Activated CD4-positive, alpha-beta T cell treated with anti-CD3 and anti-CD28 coated beads, Interleukin-2, Interleukin-4, amounts not matched to agents 100 ng/mL and 50 ng/mL, durations not matched to agents 16 hours and 8 hours (primary cell): ENCODE measurements around the gene ARNT2.
"Not testable (repeated sequence)": the region's sequence is repeated elsewhere in the genome, so short reads cannot be mapped to it uniquely, and the experiment has no call there.

Source experiments
- DNase-seq: peaks from one replicate; pipeline ENCODE4 v3.0.0-alpha.2; 2020; ENCODE audit warnings: low spot score

The ARNT2 gene

DNA sequence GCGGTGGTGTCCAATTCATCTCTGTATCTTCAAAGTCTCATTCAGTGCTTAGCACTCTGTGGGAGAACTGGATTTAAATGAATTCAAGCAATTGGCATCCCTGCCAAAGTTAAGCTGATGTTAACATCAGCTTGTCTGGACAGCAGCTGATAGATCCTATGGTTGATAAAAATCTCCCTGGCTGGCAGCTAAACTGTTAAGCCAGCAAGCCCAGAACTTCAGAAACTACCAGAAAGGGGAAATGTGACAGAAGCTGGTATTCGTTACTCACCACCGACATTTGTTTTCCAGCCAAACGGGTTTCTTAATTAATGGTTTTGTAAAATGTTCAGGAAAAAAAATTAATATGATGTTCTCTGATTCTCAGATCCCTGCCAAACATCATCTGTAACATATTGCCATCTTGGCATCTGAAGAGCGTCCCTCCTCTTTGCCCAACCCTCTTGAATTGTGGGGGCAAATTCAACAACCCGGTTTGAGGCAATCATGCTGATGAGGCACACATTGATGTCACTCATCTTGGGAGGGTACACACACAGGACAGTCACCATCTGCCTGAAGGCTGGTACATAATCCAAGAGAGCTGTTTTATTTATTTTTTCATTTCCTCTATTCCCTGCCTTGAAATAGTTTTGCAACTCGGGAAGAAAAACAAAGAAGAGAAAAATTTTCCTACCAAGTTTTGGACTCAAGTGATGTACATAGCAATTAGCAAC lies 214.7 kb downstream of the ARNT2 start:
- DNase-seq, result no peak

DNA sequence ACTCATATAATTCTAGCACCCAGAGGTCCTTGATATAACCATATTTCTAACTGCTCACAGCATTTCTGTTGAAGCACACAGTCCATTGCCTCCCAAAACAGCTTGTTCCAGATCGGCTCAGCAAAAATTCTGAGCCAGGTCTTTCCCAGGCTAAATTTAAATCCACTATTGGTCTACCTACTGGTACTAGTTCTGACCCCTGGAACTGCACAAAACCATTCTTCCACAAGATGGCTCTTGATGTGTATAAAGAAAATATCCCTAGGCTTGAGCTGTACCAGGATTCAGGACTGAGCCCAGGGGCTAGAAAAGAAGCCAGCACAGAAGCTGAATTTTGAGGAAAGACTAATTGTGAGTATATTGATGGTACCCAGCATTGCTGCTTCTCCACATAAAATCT lies 215.5 kb downstream of the ARNT2 start:
- no peak for DNase-seq

DNA sequence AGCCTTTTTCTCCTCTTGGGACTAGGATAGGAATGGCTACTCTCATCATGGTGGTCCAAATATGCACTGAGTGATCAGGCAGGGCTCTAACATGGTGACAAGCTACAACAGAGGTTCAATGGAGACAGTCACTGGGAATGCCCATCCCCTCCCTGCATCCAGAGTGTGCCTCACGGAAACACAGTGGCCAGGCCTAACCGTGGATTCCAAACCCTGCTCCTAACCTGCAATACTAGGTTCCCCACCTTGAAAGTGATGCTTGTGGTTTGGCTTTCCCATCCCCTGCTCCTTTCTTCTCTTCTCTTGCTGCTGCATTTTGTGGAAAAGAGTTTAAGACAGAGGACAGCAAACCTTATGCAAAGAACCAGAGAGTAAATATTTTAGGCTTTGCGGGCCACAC lies 216.0 kb downstream of the ARNT2 start:
- DNase-seq, result no peak

DNA sequence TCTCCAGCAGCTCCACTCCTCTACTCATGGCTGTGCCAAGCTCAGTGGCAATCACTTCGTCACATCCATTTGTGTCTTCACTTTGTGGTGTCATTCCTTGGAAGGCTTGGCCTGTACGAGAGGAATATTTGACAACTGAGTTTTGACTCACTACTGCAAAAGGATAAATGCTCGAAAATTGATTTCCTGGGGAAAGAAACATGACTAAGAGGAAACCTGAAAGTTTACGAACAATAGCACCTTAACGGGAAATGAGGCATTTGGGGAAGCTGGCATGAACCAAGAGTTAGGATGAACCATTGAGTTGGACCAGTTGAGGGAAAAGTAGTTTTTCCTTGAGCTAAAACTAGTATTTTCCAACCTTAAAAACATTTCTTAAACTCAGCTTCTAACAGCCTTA lies 216.7 kb downstream of the ARNT2 start:
- no peak for DNase-seq

DNA sequence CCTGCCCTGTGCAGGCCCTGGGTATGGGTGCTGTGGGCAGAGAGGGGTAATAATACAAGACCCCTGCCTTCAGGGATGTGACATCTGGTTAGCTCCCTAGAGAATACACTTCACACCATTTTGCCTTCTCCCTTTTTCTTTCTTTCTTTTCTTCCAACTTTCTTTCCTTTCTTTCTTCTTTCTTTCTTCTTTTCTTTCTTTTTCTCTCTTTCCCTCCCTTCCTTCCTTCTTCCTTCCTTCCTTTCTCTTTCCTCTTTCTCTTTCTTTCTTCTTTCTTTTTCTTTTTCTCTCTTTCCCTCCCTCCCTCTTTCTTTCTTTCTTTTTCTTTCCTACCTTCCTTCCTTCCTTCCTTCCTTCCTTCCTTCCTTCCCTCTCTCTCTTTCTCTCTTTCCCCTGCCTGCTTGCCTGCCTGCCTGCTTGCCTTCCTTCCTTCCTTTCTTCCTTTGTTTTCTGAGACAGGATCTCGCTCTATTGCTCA lies 222.5 kb downstream of the ARNT2 start:
- no peak for DNase-seq

DNA sequence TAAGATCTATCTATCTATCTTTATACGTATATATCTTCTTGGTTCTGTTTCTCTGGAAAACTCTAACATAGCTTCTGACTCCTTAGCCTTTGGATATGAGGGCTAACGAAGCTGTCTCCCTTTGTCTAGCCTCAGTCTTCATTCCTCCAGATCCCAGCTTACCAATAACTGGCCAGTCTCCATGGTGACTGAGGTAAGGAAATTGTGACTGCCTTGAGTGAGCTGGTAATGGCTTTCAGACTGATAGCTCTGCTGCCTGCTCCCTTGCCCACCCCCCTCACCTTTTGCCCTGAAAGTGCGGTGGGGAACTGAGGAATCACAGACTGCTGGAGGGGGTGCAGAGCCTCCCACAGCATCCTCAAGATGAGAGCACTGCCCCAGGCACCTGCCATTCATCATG lies 225.2 kb downstream of the ARNT2 start:
- DNase-seq, result no peak

DNA sequence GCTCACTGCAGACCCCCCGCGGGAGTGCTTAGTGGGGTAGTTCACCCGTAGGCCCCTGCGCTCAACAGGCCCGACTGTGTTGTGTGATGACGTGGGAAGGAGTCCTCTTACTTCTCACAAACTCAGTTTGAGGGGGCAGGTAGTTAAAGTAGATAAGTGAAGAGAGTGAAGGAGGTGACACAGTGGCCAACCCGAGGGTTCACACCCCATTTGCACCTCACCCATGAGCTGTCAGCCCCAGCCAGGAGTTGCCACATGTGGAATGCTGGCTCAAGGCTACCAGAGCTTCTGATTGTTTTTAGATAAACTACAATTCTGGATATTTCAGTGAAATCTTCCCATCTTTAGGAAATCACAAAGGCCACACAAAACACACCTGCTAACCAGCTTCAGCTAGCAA lies 226.8 kb downstream of the ARNT2 start:
- DNase-seq, result no peak

DNA sequence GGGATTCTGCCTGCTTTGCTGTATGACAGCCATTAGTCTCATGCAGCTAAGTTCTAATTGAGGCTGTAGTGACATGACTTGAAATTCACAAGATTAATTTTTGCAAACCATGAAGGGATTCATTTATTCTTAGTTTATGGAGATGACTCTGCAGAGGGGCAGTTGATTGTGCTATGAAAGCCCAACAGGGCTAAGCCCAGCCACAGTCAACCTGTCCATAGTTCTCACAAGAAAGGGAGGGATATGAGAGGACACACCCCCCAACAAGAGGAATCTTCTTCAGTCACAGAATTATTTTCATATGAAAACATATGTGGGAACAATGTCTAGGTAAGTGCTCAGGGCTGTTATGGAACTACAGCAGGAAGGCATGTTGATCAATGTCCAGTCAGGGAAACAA lies 229.0 kb downstream of the ARNT2 start:
- DNase-seq, result no peak

DNA sequence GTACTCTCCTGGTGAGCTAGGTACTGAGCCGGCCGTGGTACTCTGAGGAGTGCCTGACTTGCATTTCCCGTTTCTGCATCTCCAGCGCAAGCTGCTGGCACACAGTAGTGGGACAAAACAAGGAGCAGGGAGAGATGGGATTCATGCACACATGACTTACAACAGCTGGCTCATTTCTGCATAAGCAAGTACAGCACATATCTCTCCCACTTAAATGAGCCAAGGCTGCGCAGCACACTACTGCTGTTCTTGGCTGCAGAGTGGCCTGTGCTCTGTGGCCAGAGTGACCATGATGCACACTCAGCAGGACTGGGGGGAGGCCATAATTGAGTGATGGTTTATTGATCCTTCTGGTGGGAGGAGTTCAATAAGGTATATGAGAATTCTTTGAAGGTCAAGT lies 231.8 kb downstream of the ARNT2 start:
- DNase-seq, result no peak

DNA sequence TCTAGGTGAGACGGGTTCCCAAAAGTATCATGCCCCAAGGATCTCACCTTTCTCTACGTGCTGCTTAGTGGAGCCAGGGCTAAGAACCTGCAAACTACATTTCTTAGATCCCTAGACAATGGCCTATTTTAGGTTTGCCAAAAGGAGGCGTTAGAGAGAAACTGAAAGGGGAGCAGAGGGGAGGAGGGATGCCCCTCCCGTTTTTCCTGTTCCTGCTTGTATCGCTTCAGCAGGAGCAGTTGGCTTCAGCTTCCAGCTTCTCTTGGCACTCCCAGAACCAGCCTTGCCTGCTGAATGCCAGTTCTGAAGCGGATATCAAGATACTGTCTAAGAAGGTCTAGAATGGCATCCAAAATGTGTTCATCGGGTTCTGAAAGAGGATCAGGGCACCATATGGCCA lies 232.5 kb downstream of the ARNT2 start:
- no peak for DNase-seq

DNA sequence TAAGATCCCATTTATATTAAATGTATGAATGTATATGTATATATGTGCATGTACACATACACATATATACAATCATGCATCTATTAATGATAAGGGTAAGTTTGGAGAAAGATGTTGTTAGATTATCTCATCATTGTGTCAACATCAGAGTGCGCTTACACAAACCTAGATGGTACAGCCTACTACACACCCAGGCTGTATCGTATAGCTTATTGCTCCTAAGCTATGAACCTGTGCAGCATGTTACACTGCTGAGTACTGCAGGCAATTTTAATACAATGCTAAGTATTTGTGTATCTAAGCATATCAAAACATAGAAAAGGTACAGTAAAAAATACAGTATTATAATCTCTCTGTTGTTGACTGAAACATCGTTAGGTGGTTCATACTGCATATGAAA lies 233.6 kb downstream of the ARNT2 start:
- no peak for DNase-seq

DNA sequence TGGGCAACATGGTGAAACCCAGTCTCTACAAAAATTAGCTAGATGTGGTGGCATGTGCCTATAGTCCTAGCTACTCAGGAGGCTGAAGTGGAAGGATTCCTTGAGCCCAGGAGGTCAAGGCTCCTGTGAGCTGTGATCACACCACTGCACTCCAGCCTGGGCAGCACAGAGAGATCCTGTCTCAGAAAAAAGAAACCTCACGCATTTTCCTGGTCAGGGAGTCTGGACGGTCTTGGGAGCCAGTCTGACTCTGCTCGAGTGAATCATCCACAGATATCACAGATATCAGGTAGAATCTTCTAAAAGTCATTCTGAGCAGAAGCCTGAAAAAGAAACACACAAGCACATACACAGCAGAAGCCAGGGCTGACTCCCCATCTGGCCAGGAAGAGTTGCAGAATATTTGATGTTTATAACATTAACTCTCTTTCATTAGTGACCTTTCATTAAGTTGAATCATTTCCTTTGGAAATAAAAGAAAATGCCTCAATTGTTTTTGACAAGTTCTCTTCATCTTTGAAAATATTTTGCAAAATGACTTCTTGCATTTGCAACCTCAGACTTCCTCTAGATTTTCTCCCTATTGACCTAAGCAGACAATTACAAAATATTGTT lies 234.5 kb downstream of the ARNT2 start:
- DNase-seq, result no peak

DNA sequence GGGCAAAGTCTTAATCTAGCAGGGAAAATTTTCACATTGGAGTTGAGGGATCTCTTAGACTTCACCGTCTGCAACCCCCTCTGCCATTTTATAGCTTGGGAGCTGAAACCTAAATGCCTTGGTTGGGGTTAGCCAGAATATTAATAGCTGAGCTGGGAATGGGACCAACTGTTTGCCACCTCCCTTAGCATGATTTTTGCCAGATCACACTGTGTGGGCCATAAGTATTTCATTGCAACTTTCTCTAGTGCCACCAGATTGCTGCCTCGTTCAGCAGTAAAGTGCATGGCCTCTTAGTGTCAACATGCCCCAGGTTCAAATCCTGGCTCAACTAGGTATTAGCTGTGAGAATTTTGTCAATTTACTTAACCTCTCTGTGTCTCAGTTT lies 235.0 kb downstream of the ARNT2 start:
- DNase-seq, result no peak

DNA sequence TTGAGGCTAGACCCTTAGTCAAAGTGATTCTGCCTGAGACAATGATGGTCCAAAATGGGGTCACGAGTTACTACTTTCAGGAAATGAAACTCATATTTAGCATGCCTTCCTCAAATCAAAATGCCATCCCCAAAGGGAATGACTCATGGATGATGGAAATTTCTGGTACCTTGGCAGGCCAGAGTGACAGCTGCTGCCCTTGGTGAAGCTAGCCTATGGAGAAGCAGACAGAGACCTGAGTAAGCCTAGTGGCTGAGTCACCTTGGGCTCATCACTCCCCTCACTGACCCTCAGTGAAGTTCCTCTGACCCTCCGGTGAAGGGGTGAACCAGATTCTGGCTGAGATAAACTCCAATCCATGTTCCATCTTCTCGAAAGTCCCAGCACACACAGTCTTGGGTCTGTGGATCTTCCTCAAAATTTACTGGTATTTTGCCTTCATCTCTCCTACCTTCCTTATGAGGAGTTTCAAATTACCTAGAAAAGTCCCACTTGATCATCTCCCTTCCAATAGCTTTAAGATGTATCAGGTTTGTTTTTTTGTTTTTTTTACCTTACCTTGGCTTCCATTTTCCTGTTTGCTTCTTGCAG lies 236.4 kb downstream of the ARNT2 start:
- no peak for DNase-seq

DNA sequence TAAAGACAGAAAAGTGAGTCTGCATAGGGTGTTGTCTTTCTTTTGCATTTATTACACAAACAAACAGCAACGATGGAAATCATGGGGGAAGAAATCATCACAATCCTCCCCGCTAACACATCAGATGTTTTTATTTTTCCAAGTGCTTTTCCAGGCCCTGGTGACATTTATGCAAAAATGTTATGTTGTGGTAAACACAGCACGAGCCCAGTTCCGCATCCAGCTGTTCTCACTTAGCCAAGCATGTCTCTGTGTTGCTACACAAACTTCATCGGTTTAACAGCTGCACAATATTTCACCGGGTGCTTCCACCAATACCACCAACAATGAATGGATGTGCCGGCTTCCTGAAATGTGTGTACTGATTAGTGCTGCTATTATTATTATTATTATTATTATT lies 237.2 kb downstream of the ARNT2 start:
- no peak for DNase-seq

DNA sequence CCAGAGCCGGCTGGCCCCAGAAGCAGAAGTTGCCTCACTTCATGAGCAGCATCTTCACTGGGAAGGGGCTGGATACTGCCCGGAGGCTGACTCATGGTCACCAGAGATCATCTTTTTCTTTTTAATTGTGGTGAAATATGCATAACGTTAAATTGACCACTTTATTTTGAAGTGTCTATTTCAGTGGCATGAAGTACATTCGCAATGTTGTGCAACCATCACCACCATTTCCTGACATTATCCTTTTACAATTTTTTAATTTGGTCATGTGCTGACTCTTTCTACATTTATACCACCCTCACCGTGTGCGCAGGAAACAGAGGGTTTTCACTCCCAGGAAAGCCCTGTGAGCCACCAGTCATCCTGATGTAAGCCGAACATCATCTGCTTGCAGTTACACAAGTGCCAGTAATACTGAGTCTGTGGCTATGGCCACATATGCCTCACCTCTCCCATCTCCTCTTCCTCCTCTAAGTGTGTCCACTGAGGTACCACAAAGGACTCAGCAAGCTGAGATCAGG lies 239.3 kb downstream of the ARNT2 start:
- no peak for DNase-seq

DNA sequence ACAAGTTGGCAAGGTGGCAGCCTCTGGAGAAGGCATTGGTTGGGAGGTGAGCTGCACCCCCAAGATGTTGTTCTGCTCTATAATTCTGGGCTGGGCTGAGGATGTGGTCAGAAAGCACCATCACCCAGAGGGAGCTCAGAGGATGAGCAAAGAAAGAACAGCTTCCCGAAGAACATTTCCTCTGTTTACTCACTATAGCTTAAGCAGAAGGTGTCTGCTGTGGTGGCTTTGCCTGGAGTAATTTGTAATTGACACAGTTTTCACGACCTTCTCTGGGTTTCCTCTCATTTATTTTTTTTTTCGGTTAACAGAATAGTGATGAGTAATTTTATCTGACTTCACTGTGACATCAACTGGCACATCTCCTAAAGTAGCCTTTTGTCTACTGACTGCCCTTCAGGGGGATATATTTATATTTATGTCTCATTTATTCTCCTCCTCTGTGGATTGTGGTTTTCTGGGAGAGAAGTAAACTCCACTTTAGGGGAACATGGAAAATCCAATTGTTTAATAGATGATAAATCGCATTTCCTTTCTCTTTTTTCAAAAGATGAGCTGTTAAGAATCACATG lies 241.4 kb downstream of the ARNT2 start:
- no peak for DNase-seq

DNA sequence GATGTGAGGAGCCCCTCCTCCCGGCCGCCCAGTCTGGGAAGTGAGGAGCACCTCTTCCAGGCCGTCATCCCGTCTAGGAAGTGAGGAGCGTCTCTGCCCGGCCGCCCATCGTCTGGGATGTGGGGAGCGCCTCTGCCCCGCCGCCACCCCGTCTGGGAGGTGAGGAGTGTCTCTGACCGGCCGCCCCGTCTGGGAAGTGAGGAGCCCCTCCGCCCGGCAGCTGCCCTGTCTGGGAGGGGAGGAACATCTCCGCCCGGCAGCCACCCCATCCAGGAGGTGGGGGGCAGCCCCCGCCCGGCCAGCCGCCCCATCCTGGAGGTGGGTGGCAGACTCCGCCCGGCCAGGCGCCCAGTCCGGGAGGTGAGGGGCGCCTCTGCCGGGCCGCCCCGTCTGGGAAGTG lies 243.2 kb downstream of the ARNT2 start:
- not testable (repeated sequence) for DNase-seq
